ENCODE data around the gene SOAT2. TPM values are rescaled to one million over a fixed set of nuclear protein-coding genes. Genes with fewer than 3 reads are reported as not detected.

The SOAT2 gene
- total RNA-seq, 3 donors from 2014 or later, result 0.41 TPM; not detected in 2

DNA sequence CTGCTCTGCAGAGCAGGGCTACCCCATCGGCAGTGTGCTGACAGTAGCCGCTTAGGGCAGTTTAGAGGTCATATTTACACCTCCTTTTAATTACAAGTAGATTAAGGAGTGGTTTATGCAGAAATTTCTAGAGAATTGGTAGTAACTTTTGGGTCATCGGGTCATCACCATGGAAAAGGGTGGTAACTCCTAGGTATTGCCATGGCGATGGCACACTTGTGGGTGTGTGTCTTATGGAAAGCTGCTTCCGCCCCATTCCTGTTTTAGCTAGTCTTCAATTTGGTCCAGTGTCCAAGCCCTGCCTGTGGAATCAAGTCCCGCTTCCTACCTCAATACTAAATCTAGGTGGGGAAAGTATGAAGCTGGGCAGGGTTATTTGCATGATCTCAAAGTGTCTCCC, 47.8 kb downstream of the SOAT2 start:
- no peaks in the 10 kb centered on the region for H3K4me1 ChIP-seq (ENCODE audit: low read depth)
- TF ChIP-seq, protein P1, sequence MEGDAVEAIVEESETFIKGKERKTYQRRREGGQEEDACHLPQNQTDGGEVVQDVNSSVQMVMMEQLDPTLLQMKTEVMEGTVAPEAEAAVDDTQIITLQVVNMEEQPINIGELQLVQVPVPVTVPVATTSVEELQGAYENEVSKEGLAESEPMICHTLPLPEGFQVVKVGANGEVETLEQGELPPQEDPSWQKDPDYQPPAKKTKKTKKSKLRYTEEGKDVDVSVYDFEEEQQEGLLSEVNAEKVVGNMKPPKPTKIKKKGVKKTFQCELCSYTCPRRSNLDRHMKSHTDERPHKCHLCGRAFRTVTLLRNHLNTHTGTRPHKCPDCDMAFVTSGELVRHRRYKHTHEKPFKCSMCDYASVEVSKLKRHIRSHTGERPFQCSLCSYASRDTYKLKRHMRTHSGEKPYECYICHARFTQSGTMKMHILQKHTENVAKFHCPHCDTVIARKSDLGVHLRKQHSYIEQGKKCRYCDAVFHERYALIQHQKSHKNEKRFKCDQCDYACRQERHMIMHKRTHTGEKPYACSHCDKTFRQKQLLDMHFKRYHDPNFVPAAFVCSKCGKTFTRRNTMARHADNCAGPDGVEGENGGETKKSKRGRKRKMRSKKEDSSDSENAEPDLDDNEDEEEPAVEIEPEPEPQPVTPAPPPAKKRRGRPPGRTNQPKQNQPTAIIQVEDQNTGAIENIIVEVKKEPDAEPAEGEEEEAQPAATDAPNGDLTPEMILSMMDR (IDR thresholded peaks at IDR 0.05), result no peak
- H3K4me3 ChIP-seq, result no peak overlapping the region
- ATAC-seq (no peak), DNase-seq (no peak)
- no peaks in the 10 kb centered on the region for H3K9me3 ChIP-seq
- no peaks in the 10 kb centered on the region for H3K36me3 ChIP-seq (ENCODE audit: low read depth)
- intact Hi-C loops (cut with DNase I, micrococcal nuclease), result no loop called here

- intact Hi-C loops (cut with DNase I, micrococcal nuclease), result no loop called here
- Histone ChIP-seq H3K4me1 (ENCODE audit: low read depth) (no peaks in the 10 kb centered on the region), H3K4me3 (no peak overlapping the region), H3K36me3 (ENCODE audit: low read depth) (no peaks in the 10 kb centered on the region), H3K9me3 (no peaks in the 10 kb centered on the region)
- ATAC-seq (no peak), DNase-seq (no peak)
- TF ChIP-seq, protein P1 (IDR thresholded peaks at IDR 0.05), result no peak
These were observed 49.1 kb downstream of the SOAT2 start for GRCh38 chr12:53152390-53152789.

GRCh38 chr12:53159195-53159839, 56.0 kb downstream of the SOAT2 start:
- no peaks in the 10 kb centered on the region for H3K9me3 ChIP-seq
- DNase-seq (peak; percentile 83 to 95 (median 89)), ATAC-seq (peak; percentile 99)
- H3K4me3 ChIP-seq, result no peak overlapping the region
- intact Hi-C loops (cut with DNase I, micrococcal nuclease), result no loop called here
- no peaks in the 10 kb centered on the region for H3K4me1 ChIP-seq (ENCODE audit: low read depth)
- TF ChIP-seq, protein P1 (IDR thresholded peaks at IDR 0.05), result peak; percentile 90
- H3K36me3 ChIP-seq (ENCODE audit: low read depth), result no peaks in the 10 kb centered on the region

GRCh38 chr12:53160000-53160399, 56.7 kb downstream of the SOAT2 start:
- no peak for DNase-seq
- intact Hi-C loops (cut with DNase I, micrococcal nuclease), result loop anchor here in 1 of 2 donors (5.0 kb wide), 1 partner anchor 37 kb away; no protein-coding TSS in a partner anchor
- Histone ChIP-seq H3K36me3 (ENCODE audit: low read depth) (no peaks in the 10 kb centered on the region), H3K9me3 (no peaks in the 10 kb centered on the region), H3K4me3 (no peak overlapping the region), H3K4me1 (ENCODE audit: low read depth) (no peaks in the 10 kb centered on the region)
- no peak for ATAC-seq
- TF ChIP-seq, protein P1 (IDR thresholded peaks at IDR 0.05), result no peak

DNA sequence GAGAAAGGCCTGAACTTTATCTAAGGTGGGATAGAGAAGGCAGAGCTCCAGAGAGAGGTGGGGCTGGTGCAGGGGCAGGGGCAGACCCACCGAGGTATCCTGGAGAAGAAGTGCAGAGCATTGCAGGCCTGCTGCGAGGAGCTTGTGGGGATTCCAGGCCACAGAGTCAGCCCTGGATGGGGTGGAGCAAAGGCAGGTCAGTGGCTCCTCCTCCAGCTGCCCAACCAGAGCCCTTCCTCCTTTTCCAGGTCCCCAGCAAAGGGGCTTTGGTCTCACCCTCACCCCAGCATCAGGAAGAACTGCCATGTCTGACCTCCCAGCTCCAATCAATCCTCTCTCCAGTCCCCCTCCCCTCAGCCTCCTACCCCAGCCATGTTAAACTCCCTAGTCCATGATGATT, 57.4 kb downstream of the SOAT2 start:
- no peak for ATAC-seq
- DNase-seq, result no peak
- no peaks in the 10 kb centered on the region for H3K9me3 ChIP-seq
- intact Hi-C loops (cut with DNase I, micrococcal nuclease), result loop anchor here in 1 of 2 donors (5.0 kb wide), 1 partner anchor 37 kb away; no protein-coding TSS in a partner anchor
- TF ChIP-seq, protein P1 (IDR thresholded peaks at IDR 0.05), result no peak
- H3K36me3 ChIP-seq (ENCODE audit: low read depth), result no peaks in the 10 kb centered on the region
- H3K4me3 ChIP-seq, result no peak overlapping the region
- no peaks in the 10 kb centered on the region for H3K4me1 ChIP-seq (ENCODE audit: low read depth)

Data from mucosa of descending colon (tissue), 3 donors.